HG03039 (cell line): ENCODE measurements around the gene AP5Z1.
"Not testable (repeated sequence)": the region's sequence is repeated elsewhere in the genome, so short reads cannot be mapped to it uniquely, and the experiment has no call there.

ENCODE experiments used
- ATAC-seq: cut with Tn5 transposase; IDR thresholded peaks from one replicate; pipeline ENCODE4 v1.9.1; 2021; ENCODE audit warnings: mild to moderate bottlenecking, moderate library complexity; ENCODE audit not compliant: unreplicated experiment

AP5Z1 gene

GRCh38 chr7:4787541-4787940 is 12.1 kb downstream of the AP5Z1 start:
- ATAC-seq = no peak

GRCh38 chr7:4787947-4788626 is 12.7 kb downstream of the AP5Z1 start:
- no peak for ATAC-seq

DNA sequence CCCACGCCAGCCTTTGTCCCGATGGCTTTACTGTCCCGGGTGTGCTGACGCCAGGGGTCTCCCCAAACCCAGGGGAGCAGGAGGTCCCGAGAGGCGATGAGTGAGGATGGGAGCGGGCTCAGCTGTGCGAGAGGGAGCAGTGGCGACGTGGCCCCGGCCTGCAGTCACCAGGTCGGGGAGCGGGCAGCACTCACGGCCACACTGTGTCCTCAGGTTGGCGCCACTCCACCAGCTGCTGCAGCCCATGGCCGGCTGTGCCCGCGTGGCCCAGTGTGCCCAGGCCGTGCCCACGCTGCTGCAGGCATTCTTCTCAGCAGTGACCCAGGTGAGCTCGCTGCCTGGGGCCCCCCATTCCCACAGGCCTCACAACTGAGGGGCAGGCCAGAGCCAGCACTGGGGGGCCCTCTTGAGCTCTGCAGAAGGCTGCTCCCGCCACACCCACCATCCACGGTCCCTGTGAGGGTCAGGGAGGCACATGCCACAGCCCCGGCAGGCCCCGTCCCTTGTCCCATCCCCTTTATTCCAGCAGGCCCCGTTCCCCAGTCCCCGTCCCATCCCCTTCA is 13.3 kb downstream of the AP5Z1 start:
- no peak for ATAC-seq

DNA sequence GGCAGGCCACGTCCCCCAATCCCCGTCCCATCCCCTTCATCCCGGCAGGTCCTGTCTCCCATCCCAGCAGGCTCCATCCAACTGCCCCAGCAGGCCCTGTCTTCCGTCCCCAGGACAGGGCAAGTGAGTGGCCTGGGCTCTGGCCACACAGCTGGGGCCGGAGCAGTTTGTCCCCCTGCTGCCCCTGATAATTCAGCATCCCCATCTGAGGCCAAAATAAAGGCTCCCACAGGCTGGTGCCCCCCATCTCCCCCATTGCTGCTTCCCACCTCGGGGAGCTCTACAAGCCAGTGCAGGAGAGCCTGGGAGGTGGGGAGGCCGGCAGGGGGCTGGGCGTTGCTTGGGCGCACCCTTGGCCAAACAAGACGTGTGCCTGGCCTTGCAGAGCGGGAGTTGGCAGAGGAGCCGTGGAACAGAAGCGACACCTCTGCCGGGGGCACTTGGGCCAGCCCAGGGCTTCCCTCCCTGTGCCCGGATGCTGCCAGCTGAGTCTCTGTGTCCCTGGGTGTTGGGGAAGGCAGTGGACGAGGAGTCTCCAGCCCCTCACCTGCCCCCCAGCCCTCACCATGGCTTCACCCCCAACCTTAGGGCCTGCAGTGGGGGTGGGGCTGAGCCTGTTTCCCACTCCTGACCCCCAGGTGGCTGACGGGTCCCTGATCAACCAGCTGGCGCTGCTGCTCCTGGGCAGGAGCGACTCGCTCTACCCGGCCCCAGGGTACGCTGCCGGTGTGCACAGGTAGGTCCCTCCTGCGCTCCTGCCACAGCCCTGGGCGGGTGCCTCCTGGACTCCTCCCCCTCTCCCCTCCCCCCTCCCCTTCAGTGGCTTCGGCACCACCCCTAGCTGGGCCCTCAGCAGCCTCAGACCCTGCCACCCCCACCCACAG is 14.0 kb downstream of the AP5Z1 start:
- ATAC-seq = no peak

DNA sequence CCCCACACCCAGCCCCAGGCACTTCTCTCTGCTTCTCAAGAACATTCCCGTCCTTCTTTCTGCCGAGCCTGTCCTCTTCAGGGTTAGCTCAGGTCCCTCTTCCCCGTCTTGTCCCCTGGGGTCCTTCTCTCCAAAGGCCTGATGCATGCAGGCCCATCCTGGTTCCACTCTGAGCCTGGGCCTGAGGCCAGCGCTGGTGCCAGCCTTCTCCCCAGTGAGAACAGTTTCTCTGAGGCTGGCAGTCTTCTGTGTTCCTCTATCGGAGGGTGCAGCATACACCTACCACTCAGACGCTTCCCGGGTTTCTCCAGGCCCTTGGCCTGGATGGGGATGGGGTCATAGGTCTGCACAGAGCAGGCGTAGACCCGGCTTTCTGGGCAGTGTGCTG is 14.6 kb downstream of the AP5Z1 start:
- ATAC-seq = no peak

DNA sequence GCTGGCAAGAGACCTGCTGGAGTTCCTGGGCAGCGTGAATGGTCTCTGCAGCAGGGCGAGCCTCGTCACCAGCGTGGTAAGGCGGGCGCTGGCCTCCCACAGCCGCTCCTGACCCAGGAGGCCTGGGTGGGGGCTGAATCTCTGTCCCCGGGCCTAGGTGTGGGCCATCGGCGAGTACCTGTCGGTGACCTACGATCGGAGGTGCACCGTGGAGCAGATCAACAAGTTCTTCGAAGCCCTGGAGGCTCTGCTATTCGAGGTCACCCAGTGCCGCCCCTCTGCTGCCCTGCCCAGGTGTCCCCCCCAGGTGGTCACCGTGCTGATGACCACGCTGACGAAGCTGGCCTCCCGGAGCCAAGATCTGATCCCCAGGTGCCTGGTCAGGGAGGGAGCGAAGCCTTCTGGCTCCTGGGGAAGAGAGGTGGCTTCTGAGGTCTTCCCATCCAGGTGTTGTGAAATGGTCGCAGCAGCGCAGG is 15.1 kb downstream of the AP5Z1 start:
- no peak for ATAC-seq

GRCh38 chr7:4791101-4791737 is 15.8 kb downstream of the AP5Z1 start:
- no peak for ATAC-seq

- ATAC-seq = no peak
Observed at GRCh38 chr7:4791738-4792536, 16.5 kb downstream of the AP5Z1 start.

DNA sequence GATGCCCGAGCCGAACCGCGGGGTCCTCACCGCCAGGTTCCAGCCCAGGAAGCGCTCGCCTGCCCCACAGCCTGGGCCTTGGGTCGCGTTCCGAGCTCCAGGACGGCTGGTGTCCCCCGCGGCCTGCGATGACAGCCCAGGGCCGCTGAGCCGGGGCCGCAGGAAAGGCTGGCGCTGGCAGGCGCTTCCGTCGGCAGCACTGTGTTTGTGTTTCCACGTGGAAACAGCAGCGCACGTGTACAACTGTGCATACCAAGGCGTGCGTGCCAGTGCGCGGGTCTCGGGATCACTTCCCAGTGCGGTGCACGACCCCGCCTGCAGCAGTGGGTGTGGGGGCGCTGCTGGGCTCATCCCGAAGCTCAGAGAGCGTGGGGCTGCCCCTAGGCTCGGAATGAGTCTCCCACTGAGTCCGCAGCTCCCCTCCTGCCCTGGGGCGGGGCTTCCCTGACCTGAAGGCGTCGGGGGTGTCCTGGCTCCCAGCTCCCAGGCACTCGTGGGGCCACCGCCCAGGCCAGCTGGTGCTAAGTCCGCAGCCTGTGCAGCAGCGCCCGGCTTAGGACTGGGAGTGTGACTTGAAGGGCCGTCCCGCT is 17.2 kb downstream of the AP5Z1 start:
- no peak for ATAC-seq

DNA sequence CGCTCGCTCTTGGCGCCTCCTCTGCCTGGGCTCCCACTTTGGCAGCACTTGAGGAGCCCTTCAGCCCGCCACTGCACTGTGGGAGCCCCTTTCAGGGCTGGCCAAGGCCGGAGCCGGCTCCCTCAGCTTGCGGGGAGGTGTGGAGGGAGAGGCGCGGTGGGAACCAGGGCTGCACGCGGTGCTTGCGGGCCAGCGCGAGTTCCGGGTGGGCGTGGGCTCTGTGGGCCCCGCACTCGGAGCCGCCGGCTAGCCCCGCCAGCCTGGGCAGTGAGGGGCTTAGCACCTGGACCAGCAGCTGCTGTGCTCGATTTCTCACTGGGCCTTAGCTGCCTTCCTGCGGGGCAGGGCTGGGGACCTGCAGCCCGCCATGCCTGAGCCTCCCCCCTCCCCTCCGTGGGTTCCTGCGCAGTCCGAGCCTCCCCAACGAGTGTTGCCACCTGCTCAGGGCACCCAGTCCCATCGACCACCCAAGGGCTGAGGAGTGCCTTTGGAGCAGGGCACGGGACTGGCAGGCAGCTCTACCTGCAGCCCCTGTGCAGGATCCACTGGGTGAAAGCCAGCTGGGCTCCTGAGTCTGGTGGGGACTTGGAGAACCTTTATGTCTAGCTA is 18.1 kb downstream of the AP5Z1 start:
- not testable (repeated sequence) for ATAC-seq

- ATAC-seq = not testable (repeated sequence)
Observed at GRCh38 chr7:4794171-4794570, 18.7 kb downstream of the AP5Z1 start.

- ATAC-seq = no peak
Observed at GRCh38 chr7:4794591-4795350, 19.3 kb downstream of the AP5Z1 start.

GRCh38 chr7:4796453-4796852 is 21.0 kb downstream of the AP5Z1 start:
- ATAC-seq = no peak

GRCh38 chr7:4797858-4798705 is 22.7 kb downstream of the AP5Z1 start:
- ATAC-seq = peak; percentile 61

DNA sequence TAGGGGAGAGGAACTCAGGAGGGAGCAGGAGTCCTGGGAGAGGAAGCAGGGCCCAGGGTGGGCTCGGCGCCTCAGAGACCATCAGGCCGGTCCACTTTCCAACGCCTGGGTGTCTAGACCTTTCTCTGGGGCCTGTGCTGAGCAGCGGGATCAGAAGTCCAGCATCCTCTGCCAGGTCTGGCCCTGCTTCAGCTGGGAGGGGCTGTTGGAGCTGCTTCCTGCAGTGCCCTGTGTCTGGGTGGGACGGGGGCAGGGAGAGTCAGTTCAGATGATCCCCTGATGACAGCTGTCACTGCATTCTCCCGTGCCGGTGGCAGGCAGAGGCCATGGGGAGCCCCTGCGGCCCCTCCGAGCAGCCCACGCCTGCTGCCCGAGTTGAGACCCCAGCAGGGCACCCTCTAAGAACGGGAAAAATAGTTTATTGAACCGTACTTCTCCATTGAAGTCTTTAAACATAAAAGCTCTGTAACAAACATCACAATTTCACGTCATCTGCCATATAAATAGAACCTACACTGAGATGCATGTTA is 23.3 kb downstream of the AP5Z1 start:
- ATAC-seq = no peak

DNA sequence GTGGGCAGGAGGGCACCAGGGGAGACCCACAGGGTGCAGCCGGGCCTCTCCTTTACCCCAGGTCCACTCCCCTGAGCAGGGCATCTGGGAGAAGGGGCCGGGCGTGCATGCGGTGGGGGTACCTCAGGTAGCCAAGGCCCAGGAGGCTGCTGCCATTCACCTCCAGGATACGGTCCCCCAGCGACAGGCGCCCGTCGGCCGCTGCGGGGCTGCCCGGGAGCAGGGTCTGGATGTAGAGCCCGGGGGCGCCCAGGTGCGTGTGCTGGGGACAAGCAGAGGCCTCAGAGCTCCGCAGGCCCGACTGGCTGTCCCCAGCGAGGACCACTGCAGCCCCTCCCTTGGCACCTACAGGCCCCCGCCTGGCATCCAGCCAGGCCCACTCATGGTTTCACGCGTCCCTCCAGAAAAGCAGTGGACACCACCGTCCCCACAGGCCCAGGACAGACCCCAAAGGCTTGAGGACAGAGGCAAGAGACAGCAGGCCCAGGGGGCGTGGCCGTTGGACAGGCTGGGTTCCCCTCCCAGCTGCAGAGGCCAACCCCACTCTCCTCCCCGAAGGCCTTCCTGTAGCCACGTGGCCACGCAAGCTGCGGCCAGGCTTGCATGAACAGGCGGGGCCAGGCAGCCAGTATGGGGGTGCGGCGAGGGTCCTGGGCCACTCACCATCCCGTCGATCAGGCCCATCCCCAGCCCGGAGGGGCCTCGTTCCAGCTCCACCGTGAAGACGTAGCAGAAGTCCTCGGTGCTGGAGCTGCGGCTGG is 24.3 kb downstream of the AP5Z1 start:
- ATAC-seq = no peak

DNA sequence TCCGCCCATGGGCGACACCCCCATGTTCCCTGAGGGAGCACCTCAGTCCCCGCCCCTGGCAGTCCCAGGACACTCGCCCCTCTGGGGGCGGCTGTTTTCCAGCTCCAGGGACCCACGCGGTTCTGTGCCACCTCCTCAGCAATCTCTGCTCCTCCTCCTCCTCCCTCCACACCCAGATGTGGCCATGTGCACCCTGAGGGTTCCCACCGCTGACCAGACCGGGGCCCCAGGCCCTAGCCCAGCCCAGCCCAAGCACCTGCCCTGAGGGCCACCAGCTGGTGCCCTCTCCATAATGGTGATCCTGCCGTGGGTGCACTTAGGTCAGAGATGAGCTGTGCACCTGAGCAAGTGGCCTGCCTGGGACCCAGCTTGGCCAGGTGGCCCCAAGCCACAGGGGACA is 25.1 kb downstream of the AP5Z1 start:
- ATAC-seq = no peak
